Ammon's horn (tissue), 1 donor: ENCODE results near the gene KCNMA1.
"Not testable (repeated sequence)": the region's sequence is repeated elsewhere in the genome, so short reads cannot be mapped to it uniquely, and the experiment has no call there.

Source experiments
- DNase-seq: peaks from one replicate; pipeline ENCODE4 v3.0.0-alpha.2; 2016; ENCODE audit warnings: low spot score

KCNMA1 gene

GRCh38 chr10:77604063-77604462 is 33.5 kb downstream of the KCNMA1 start:
- no peak for DNase-seq

DNA sequence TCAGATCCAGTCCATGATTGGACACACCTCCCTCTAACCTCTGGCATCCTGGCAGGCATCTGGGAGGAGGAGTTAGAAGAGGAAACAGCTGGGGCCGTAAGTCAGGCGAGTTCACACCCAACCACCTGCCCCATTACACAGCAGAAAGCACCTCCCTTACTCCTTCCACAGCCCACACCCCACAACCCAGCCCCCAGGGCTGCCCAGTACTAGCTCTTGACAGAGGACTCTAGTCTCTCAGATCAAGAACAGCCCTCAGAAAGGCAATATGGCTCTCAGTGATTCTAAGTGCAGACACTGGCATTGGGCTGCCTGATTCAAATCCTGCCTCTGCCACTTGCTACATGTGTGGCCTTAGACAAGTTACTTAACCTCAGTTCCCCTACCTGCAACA is 34.1 kb downstream of the KCNMA1 start:
- DNase-seq, result no peak

- peak; percentile 58 for DNase-seq
Measured at GRCh38 chr10:77602913-77603533, 34.6 kb downstream of the KCNMA1 start.

- DNase-seq, result no peak
Measured at GRCh38 chr10:77602231-77602912, 35.2 kb downstream of the KCNMA1 start.

- DNase-seq, result no peak
Measured at GRCh38 chr10:77601488-77601887, 36.1 kb downstream of the KCNMA1 start.

DNA sequence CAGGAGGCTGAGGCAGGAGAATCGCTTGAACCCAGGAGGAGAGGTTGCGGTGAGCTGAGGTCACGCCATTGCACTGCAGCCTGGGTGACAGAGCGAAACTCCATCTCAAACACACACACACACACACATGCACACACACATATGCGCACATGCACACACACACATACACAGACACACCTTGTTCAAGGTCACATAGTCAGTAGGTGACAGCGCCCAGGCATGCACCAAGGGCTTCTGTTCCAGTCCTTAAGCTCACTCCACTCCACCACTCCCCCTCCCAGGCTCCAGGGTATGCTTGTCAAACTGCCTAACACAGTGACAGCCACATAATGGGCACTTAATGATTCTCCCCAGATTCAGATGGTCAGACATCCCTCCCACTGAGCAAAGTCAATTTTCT is 37.0 kb downstream of the KCNMA1 start:
- DNase-seq, result no peak

DNA sequence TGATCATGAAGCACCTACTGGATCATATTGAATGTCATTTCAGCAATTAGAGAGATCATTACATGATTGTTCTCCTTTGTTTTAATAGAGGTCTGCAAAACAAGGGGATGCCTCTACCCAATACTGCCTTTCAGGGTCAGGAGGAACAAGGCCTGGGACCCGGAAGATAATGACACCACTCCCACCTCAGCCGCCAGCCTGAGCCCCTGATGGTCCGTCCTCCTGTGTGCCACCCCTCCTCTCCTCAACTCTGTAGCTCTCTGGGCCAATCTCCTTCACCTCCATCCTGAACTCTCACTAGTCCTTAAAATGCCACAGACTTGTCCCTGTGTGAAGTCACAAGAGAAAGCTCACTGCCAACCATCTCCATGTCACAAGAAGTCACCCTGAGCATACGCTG is 38.0 kb downstream of the KCNMA1 start:
- no peak for DNase-seq

- DNase-seq, result no peak
Measured at GRCh38 chr10:77598606-77599005, 39.0 kb downstream of the KCNMA1 start.

DNA sequence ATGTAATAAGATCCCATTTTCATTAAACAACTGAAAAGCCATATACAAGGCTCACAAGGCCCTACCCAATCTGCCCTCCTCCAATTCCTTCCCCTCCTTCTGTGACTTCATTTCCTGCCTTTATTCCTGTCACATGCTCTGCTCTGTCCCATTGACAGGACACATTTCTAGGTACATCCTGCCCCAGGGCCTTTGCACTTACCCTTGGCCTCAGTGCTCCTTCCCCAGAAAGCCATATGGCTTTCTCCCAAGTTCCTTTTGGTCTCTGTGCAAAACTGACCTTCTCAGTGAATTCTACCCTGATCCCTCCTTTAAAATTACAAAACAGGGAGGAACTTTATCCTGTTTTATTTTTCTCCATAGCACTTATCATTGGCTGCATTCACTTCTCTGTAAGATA is 40.0 kb downstream of the KCNMA1 start:
- DNase-seq, result no peak

GRCh38 chr10:77594471-77594783 is 43.2 kb downstream of the KCNMA1 start:
- no peak for DNase-seq

DNA sequence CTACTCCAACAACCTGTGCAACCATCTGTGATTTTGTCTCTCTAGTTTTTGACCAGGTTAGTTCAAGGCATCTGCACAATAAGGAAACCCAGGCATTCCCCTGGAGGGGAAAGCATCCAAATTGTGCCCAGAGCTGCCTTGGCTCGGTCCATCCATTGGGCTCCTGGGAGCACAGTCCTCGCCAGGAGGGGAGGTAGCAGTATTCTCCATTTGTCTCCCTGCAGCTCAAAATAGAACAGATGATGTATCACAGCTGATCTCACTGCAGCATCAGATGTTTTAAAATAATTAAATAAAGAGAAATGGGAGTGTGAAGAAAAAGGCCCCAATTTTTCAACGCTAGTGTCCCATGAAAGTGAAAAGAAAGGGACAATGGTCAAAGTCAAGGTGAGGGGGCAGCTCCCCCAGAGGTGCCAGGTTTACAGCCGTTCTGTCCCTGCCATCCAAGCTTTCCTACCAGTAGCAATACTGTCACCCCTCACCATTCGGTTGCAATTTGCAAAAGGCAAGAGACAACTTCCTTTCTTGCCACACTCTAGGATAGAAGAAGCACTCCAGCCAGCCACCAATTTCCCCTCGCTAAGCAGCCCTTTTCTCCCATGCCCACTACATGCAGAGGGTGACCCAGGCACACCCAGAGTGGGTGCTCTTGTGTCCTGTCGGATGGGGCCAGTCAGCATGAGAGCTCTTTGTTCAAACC is 43.7 kb downstream of the KCNMA1 start:
- peak; percentile 43 for DNase-seq

DNA sequence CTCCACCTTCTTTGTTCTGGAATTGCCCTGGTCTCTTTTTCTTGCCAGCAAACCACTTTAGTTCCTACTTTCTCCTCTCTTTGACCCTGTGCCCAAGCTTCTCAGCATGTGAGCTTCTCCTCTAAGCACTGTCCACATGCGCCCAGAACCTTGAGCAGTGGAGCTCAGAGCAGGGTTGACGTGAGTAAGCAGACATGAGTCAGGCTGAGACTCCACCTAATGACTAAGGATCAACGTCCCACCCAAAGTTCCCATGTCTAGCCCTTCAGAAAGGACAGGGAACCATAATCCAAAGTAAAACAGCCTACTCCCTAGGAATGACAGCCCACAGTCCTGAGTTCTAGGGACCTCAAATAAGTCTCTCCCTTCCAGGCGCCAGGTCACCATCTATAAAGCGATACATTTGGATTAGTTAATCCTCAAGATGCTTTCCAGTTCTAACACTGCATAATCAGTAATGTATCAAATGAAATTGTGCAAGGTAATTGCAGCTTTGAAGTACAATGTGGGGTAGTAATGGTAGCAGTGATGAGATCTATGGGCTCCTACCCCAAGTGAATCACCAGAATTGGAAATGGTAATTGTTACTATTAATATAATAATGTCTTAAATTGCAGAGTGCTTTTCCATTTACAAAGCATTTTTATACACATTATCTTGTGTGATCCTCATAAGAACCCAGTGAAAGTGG is 44.5 kb downstream of the KCNMA1 start:
- no peak for DNase-seq

DNA sequence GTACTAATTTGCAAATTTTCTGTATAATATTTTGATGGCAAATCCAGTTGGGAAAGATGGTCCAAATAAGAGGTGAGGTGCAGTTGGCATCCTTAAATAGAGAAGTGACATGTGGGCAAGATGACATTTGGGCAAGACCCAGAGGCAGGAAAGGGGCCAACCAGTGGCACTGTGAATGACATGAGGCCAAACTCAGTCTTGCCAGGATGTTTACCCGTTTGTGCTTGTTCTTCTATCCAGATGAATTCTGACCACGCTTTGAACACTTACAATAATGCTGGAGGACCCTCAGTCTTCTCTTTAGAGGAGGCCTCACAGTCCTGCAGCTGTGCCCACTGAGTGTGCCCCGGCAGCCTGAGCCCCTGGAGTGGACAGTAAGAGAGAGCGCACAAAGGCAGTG is 45.1 kb downstream of the KCNMA1 start:
- no peak for DNase-seq

- DNase-seq, result no peak
Measured at GRCh38 chr10:77591238-77591880, 46.2 kb downstream of the KCNMA1 start.

DNA sequence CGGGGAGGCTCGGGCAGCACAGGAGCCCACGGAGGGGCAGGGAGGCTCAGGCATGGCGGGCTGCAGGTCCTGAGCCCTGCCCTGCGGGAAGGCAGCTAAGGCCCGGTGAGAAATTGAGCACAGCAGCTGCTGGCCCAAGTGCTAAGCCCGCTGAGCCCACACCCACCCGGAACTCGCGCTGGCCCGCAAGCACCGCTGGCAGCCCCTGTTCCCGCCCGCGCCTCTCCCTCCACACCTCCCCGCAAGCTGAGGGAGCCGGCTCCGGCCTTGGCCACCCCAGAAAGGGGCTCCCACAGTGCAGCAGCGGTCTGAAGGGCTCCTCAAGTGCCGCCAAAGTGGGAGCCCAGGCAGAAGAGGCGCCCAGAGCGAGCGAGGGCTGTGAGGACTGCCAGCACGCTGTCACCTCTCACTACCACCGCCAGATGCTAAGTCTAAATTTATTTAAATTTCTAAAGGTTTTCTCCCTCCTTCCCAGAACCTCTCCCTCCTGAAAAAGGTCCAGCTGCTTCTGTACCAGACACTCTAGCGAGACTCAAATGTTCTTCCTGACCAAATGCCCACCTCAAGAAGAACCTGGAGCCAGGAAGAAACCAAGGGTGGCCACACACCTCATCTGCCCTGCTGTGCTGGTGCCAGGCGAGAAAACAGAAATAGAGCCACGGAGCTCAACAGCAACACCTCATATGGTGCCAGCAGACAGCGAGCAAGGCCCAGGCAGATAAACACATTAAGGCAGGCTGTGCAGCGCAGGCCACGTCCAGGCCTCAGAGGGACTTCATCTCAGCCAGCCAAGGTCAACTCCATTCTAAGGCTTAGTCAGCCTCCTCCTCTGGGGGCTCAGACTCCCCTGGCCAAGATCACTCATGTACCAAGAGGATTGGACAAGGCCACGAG is 47.0 kb downstream of the KCNMA1 start:
- DNase-seq, result no peak

- not testable (repeated sequence) for DNase-seq
Measured at GRCh38 chr10:77589703-77590102, 47.9 kb downstream of the KCNMA1 start.

DNA sequence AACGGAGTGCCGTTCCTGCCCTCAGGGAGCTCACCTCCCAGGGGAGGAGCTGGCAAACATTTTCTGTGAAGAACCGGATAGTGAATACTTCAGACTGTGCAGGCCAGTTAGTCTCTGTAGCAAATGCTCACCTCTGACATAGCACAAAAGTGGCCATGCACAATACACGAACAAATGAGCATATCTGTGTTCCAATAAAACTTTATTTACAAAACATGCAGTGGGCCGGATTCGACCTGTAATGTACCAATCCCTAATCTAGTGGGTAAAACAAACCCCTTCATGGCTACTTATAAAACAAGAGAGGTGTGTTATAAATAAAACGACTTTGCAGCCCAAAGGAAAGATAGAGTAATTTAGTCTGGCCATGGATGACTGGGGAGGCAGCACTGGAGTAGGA is 48.7 kb downstream of the KCNMA1 start:
- no peak for DNase-seq

DNA sequence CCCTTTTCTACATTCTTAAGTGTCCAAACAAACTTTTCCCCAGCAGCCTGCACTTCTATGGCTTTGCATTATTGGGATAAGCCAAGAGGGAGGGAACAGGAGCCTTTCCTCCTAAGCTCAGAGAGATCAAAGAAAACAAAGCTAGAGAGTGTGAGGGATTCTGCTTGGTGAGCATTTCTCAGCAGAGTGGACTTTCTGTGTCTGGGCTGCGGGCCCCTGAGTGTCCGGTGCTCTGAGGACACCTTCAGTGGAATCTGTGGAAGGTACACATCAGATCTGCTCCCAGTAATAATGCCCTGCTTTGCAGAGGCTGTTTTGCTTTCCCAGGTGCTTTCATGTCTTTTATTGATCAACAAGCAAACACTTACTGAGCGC is 50.2 kb downstream of the KCNMA1 start:
- no peak for DNase-seq

- no peak for DNase-seq
Measured at GRCh38 chr10:77586719-77587415, 50.7 kb downstream of the KCNMA1 start.

DNA sequence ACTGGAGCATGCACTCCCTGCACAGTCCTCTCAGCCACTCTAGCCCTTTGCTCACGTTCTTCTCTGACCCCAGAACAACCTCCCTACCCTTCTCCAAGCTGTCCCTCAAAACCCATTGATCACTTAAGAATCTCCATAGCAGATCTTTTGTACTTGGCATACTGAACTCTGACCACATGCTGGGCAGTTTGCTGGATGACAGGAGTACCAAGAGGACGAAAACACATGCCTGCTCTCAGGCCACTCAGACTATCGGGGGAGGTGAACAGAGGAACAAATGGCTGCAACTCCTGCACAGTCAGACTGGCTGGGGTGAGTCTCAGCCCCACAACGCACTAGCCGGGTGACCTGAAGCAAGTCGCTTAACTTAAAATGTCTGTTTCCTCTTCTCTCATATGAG is 52.7 kb downstream of the KCNMA1 start:
- no peak for DNase-seq

GRCh38 chr10:77583527-77583926 is 54.1 kb downstream of the KCNMA1 start:
- no peak for DNase-seq
